ENCODE results near the gene PARP11.
A peak's percentile ranks its signal among the peaks of the same experiment; 100 is the strongest.

Gene PARP11

GRCh38 chr12:3872800-3873636 is at the start of gene PARP11:
Gene PARP11, minus strand, starts transcription at chr12:3873399. Its CDS starts 170 bp downstream, at chr12:3873229.
- DNase-seq (ENCODE audit: low read depth in 3 of 3): peak; percentile 95 to 97 (median 95)

DNA sequence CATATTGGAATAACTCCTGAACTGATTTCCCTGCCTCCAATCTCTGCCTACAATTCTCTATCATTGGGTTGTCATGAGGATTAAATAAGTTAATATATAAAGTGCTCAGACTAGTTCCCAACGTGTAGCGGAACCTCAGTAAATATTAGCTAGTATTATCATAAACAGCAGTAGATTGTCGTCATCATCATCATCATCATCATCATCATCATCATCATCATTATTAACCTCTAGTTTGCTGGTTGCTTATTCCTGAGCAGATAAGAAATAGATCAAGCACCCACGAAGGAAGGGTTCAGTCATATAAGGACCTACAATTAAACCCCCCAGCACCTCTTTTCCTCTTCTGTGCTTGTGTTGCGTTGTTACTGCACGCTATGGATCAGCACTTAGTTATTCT is 48.8 kb upstream of the PARP11 start:
- no peak for DNase-seq (ENCODE audit: low read depth in 3 of 3)

GRCh38 chr12:3921526-3921925 is 48.3 kb upstream of the PARP11 start:
- no peak for DNase-seq (ENCODE audit: low read depth in 3 of 3)

DNA sequence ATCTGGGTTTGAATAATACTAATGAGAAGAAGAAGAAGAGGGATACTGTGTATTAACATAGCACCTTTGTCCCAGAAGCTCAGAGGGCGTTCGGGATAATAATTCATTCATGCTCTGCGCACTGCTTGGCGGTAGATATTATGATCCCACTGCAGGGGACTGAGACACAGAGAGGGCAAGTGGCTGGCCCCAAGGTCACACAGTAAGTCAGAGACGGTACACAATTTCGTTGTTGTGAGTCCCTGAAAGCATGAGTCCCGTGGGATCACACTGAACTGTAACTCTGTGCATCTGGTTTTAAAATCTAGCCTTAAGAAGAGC is 47.9 kb upstream of the PARP11 start:
- no peak for DNase-seq (ENCODE audit: low read depth in 3 of 3)

DNA sequence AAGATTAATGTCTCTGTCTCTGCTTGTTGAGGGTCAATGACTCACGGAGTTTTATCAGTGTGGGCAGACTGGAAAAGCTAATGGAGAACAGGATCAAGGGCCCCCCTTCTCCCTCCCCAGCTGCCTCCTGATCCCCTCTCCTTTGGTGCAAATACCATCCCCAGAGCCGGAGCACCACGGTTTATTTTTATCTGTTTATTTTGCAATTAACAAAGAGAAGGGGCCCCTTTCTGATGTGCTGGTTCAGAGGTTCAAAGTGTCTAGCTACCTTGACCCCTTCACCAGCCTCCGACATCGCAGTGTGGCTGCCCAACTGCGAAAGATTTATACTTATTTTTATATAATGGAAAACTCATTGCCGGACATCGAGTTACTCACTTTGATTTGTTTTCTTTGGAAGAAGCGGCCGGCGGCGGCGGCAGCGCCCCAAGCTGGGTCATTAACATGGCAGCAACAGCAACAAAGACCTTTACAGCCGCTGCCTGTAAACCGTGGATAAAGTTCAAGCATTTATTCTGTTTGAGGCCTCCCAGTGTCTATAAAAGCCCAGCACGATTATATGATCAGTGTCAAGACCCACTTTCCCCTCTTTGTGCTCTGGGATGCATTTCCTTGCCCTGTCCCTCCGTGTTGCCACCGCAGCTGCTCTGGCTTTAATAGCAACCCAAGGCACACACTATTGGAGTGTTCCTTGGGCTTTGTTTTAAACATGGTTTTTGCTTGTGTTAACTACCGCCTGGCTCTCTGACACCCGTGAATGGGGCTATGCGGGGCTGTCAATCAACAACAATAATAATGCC is 47.4 kb upstream of the PARP11 start:
- DNase-seq (ENCODE audit: low read depth in 3 of 3): no peak

DNA sequence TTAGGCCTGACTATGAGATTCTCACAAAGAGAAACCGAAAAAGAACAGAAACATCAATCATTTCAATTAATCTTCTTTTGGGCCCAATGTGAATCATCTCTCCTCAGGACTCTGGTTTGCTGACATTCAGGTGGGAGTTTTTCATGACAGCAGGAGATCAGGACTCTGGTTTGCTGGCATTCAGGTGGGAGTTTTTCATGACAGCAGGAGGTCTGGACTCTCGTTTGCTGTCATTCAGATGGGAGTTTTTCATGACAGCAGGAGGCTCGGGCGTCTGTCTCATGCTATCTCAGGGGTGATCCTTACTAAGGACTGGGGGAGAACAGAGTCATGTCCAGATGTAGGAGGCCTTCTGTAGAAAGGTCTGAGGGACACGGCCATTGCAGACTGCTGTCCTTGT is 40.1 kb upstream of the PARP11 start:
- no peak for DNase-seq (ENCODE audit: low read depth in 3 of 3)

DNA sequence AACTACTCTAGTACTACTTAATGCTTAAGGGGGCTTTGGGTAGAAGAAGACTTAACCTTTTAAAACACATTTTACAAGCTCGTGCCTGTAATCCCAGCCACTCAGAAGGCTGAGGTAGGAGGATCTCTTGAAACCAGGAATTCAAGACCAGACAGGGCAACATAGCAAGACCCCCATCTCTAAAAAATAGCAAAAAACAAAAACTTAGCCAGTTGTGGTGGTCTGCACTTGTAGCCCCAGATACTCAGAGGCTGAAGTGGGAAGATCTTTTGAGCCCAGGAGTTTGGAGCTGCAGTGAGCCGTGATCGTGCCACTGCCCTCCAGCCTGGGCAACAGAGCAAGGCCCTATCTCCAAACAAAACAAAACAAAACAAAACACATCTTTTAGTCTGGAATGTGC is 39.7 kb upstream of the PARP11 start:
- DNase-seq (ENCODE audit: low read depth in 3 of 3): no peak

- no peak for DNase-seq (ENCODE audit: low read depth in 3 of 3)
These were observed 38.2 kb upstream of the PARP11 start for GRCh38 chr12:3911409-3911808.

GRCh38 chr12:3905664-3906063 is 32.5 kb upstream of the PARP11 start:
- DNase-seq (ENCODE audit: low read depth in 3 of 3): no peak

DNA sequence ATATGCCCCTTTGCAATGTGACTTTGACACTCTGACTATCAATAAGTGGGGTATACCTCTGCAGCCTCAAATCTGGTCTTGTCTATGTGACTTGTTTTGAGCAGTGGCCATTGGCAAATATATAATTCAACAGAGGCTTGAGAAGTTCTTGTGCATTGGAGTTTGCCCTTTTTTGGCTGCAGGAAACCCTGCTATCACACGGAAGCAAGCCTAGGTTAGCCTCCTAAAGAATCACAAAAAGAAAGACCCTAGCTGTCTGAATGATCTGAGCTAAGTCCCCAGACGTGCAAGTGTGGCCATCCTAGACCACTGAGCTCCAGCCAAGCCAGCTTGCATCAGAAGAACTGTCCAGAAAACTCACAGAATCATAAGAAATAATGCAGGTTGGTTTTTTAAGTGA is 31.8 kb upstream of the PARP11 start:
- no peak for DNase-seq (ENCODE audit: low read depth in 3 of 3)

GRCh38 chr12:3902921-3903320 is 29.7 kb upstream of the PARP11 start:
- no peak for DNase-seq (ENCODE audit: low read depth in 3 of 3)

GRCh38 chr12:3901116-3901515 is 27.9 kb upstream of the PARP11 start:
- DNase-seq (ENCODE audit: low read depth in 3 of 3): no peak

DNA sequence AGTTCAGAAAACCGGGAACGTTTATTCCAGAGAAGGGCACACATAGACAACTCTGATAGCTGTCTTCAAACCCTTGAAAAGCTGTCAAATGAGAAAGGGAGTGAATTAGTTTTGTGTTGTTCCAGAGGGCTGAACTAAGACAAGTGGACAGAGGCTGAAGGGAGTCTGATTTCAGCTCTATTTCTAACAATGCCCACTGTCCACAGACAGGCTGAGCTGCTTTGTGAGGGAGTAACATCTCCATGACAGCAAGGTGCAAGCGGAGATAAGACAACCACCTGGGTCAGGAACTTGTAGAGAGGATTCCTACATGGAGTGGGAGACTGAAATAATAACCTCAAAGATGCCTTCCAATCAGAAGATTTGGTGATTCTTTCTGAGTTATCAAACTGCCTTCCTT is 25.6 kb upstream of the PARP11 start:
- no peak for DNase-seq (ENCODE audit: low read depth in 3 of 3)

- no peak for DNase-seq (ENCODE audit: low read depth in 3 of 3)
These were observed 24.3 kb upstream of the PARP11 start for GRCh38 chr12:3897371-3897971.

GRCh38 chr12:3896801-3897351 is 23.7 kb upstream of the PARP11 start:
- no peak for DNase-seq (ENCODE audit: low read depth in 3 of 3)

DNA sequence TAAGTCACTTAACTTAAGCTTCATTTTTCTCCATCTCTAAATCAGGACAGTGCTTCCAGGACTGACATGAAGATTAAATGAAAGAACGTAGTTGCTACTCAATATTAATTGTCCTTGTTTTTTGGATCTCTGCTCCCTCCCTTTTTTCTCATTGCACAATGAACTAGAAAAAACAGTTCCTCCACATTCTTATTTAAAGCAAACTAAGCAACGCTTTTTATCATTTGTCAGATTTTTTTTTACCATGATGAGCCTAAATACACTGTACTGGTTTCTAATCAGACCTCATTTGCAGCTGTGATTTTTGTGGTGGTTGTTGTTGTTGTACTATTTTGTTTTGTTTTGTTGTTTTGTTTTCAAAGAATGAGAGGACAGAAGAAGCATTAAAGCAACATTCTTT is 23.2 kb upstream of the PARP11 start:
- no peak for DNase-seq (ENCODE audit: low read depth in 3 of 3)

GRCh38 chr12:3892631-3893030 is 19.4 kb upstream of the PARP11 start:
- DNase-seq (ENCODE audit: low read depth in 3 of 3): no peak

DNA sequence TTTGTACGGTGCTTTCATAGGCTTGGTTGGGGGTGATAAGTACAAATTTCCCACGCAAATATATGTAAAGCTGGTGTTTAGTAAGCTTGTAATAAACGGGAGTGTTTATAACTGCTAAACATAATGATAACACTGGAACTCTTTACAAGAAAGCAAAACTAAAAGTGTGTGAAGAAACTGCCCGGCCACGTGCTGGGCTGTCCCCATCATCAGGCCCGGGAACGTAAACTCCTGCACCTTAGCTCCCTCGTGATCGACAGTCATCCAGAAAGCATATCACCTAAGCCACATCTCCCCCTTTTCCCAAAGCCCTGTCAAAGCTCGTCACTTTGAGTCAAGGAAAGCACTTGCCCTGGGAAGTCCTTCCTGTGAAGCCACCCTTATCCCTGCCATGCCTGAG is 18.0 kb upstream of the PARP11 start:
- no peak for DNase-seq (ENCODE audit: low read depth in 3 of 3)

GRCh38 chr12:3888659-3889058 is 15.5 kb upstream of the PARP11 start:
- DNase-seq (ENCODE audit: low read depth in 3 of 3): no peak

DNA sequence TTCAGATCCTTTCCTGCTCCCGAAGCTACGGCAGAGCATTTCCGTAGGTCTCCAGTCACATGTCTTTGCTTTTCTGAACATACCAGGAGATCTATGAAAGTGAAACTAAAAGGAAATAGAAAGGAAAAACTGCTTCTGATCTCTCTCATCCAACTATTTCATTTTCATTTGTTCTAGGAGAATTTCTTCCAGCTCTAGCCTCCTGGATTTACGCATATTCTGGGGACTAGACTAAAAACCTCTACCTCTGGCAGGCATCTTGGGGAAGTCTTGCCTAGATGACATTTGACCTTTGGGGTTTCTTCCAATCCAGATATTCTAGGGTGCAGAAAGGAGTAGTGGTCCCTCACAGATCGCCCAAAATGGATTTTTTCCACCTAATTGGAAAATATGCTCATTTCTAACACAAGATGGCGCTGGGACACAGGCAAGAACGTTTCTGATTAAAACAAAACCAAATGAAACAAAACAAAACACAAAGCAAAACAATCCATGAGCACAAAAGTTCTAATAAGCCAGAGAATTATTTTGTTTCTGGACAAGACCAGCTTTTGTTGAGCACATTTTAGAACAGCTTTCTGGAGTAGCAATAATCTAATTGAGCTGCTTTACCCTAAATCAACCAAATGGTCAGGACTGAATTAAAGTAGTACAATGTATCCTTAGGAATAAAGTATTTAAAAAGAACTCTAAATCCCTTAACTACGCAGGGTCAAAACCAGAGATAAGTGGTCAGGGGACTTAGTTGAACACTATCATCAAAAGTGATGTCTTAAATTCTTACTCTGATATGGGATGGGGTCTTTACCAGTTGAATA is 12.3 kb upstream of the PARP11 start:
- no peak for DNase-seq (ENCODE audit: low read depth in 3 of 3)

DNA sequence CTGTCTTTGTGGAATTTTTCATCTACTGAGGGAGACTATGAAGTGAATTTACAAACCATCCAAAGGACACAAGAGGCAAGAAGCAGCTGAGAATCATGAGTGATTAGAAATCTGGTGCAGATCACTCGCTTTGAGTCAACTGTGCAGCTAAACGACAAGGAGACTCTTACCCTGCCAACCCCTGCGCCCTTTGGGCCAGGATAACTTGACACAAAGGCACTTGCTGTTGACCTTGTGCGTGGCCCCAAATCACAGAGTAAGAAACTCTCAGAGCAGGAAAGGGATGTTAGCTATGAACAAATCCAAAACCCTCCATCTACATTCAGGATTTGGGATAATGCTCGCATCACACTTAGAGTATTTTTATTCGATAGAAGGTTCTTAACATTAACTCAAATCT is 11.5 kb upstream of the PARP11 start:
- no peak for DNase-seq (ENCODE audit: low read depth in 3 of 3)
